GM19463 (cell line): ENCODE measurements around the gene CHTF18.
"Not testable (repeated sequence)": the region's sequence is repeated elsewhere in the genome, so short reads cannot be mapped to it uniquely, and the experiment has no call there.

Experiments
- ATAC-seq: cut with Tn5 transposase; IDR thresholded peaks from one replicate; pipeline ENCODE4 v1.9.1; 2021; ENCODE audit warnings: mild to moderate bottlenecking, moderate library complexity; ENCODE audit not compliant: unreplicated experiment

The CHTF18 gene

GRCh38 chr16:788399-789126 lies at the start of gene CHTF18:
TSS of gene CHTF18 (plus strand) at chr16:788620. CDS start at chr16:788685, 65 bp downstream.
- ATAC-seq: peak; percentile 82

- ATAC-seq: no peak
Measured at GRCh38 chr16:739560-740458, 48.6 kb upstream of the CHTF18 start.

- no peak for ATAC-seq
Measured at GRCh38 chr16:740459-740763, 48.0 kb upstream of the CHTF18 start.

- peak; percentile 78 for ATAC-seq
Measured at GRCh38 chr16:740764-741505, 47.5 kb upstream of the CHTF18 start, which contains the start of gene CIAO3. TSS of gene CIAO3 (minus strand) at chr16:740997. CDS start at chr16:740985, 12 bp downstream.

- no peak for ATAC-seq
Measured at GRCh38 chr16:741986-742629, 46.3 kb upstream of the CHTF18 start.

GRCh38 chr16:742894-743293 lies 45.5 kb upstream of the CHTF18 start:
- not testable (repeated sequence) for ATAC-seq

- no peak for ATAC-seq
Measured at GRCh38 chr16:743794-744500, 44.5 kb upstream of the CHTF18 start.

- no peak for ATAC-seq
Measured at GRCh38 chr16:745739-746138, 42.7 kb upstream of the CHTF18 start.

- ATAC-seq: no peak
Measured at GRCh38 chr16:746637-747036, 41.8 kb upstream of the CHTF18 start.

GRCh38 chr16:747978-748746 lies 40.3 kb upstream of the CHTF18 start:
- no peak for ATAC-seq

GRCh38 chr16:749010-749409 lies 39.4 kb upstream of the CHTF18 start:
- no peak for ATAC-seq

- no peak for ATAC-seq
Measured at GRCh38 chr16:750485-750884, 37.9 kb upstream of the CHTF18 start.

GRCh38 chr16:751152-752006 lies 37.0 kb upstream of the CHTF18 start:
- ATAC-seq: no peak

- ATAC-seq: no peak
Measured at GRCh38 chr16:752007-752312, 36.5 kb upstream of the CHTF18 start.

- ATAC-seq: not testable (repeated sequence)
Measured at GRCh38 chr16:754121-754607, 34.3 kb upstream of the CHTF18 start.

GRCh38 chr16:754656-755055 lies 33.8 kb upstream of the CHTF18 start:
- ATAC-seq: no peak

- ATAC-seq: no peak
Measured at GRCh38 chr16:756428-756827, 32.0 kb upstream of the CHTF18 start.

GRCh38 chr16:759110-759910 lies 29.1 kb upstream of the CHTF18 start:
- no peak for ATAC-seq
